ENCODE data around the gene RGS21.
A peak's percentile ranks its signal among the peaks of the same experiment; 100 is the strongest.

The RGS21 gene

GRCh38 chr1:192379554-192379953 lies 62.8 kb downstream of the RGS21 start:
- no peak for DNase-seq

GRCh38 chr1:192382758-192383157 lies 66.0 kb downstream of the RGS21 start:
- peak; percentile 15 for DNase-seq

- no peak for DNase-seq
Observed at GRCh38 chr1:192386051-192386650, 69.4 kb downstream of the RGS21 start.

- DNase-seq = no peak
Observed at GRCh38 chr1:192395211-192395610, 78.4 kb downstream of the RGS21 start.

GRCh38 chr1:192395895-192396294 lies 79.1 kb downstream of the RGS21 start:
- DNase-seq = no peak

- peak; percentile 11 for DNase-seq
Observed at GRCh38 chr1:192399161-192399560, 82.4 kb downstream of the RGS21 start.

GRCh38 chr1:192401825-192402224 lies 85.0 kb downstream of the RGS21 start:
- DNase-seq = no peak

GRCh38 chr1:192402571-192402970 lies 85.8 kb downstream of the RGS21 start:
- DNase-seq = no peak

GRCh38 chr1:192407206-192407605 lies 90.4 kb downstream of the RGS21 start:
- no peak for DNase-seq
